Measurements from ENCODE around the gene PRKAA2. TPM values are rescaled to one million over a fixed set of nuclear protein-coding genes. Genes with fewer than 3 reads are reported as not detected.

The PRKAA2 gene
- total RNA-seq, 1 experiment from 2014 or later, result 4.0 TPM

GRCh38 chr1:56709995-56710394, 64.9 kb downstream of the PRKAA2 start:
- Histone ChIP-seq H4K91ac (ENCODE audit: insufficient read length, low read depth, low read length) (no peak overlapping the region), H2BK120ac (ENCODE audit: low read depth, low read length, poor library complexity, severe bottlenecking) (no peak overlapping the region), H2BK15ac (ENCODE audit: low read depth, low read length) (no peak overlapping the region), H3T11ph (ENCODE audit: low read length) (no peak overlapping the region), H3K56ac (ENCODE audit: insufficient read length, low read depth, low read length) (no peak overlapping the region), H3K4ac (ENCODE audit: low read depth, low read length) (no peak overlapping the region), H4K5ac (ENCODE audit: insufficient read length, low read depth, low read length) (no peak overlapping the region), H2BK5ac (ENCODE audit: insufficient read length, low read length) (no peak overlapping the region), H2BK12ac (ENCODE audit: insufficient read length, low read depth, low read length) (no peak overlapping the region), H3K18ac (ENCODE audit: insufficient read length, low read depth, low read length) (no peak overlapping the region), H3K27ac (ENCODE audit: insufficient read length, low read depth, low read length) (no peak overlapping the region), H3K9me3 (ENCODE audit: control insufficient read depth, low read depth, low read length) (no peaks in the 10 kb centered on the region), H3K27me3 (ENCODE audit: insufficient read depth, low read length) (no peaks in the 10 kb centered on the region), H3K23me2 (ENCODE audit: insufficient read length, low read depth, low read length, poor library complexity, severe bottlenecking) (no peaks in the 10 kb centered on the region), H4K8ac (replicated peaks; ENCODE audit: insufficient read length, low read depth, low read length) (no peak overlapping the region), H2BK20ac (ENCODE audit: low read depth, low read length, poor library complexity, severe bottlenecking) (no peak overlapping the region), H2AFZ (ENCODE audit: low read length) (no peak overlapping the region), H4K20me1 (ENCODE audit: control insufficient read depth, insufficient read depth, insufficient read length) (no peaks in the 10 kb centered on the region), H3K4me1 (ENCODE audit: insufficient read depth, low read length) (no peaks in the 10 kb centered on the region), H3K23ac (ENCODE audit: insufficient read length, low read depth, low read length) (no peak overlapping the region), H3K9ac (ENCODE audit: extremely low read depth, insufficient read length, low read length) (no peak overlapping the region), H3K4me2 (ENCODE audit: insufficient read depth, insufficient read length, low read length) (no peak overlapping the region), H3K79me1 (ENCODE audit: insufficient read depth, low read depth, low read length, poor library complexity, severe bottlenecking) (no peaks in the 10 kb centered on the region), H2AK5ac (ENCODE audit: insufficient read length, low read length) (no peak overlapping the region), H3K79me2 (ENCODE audit: insufficient read depth, low read length) (no peaks in the 10 kb centered on the region), H3K14ac (ENCODE audit: insufficient read depth, low read length) (no peak overlapping the region)
- TF ChIP-seq CTCF (conservative IDR thresholded peaks at IDR 0.05), result no peak
- Mint-ChIP-seq H3K4me1 (peaks cover 0 to 5% of the 10 kb centered on the region in 2 experiments; a peak in 1 of 4 replicates), H3K36me3 (ENCODE audit: insufficient read depth in 1 of 3, low read depth in 3 of 3) (peaks cover 2 to 19% (median 10%) of the 10 kb centered on the region in 3 experiments; a peak in 6 of 7 replicates), H3K27ac (no peak overlapping the region), H3K4me3 (no peak overlapping the region), H3K9me3 (no peaks in the 10 kb centered on the region), H3K27me3 (ENCODE audit: low read depth) (no peaks in the 10 kb centered on the region)
- no CpG with 5 or more reads among the region's 2 CpGs for WGBS (ENCODE audit: extremely low coverage, insufficient read length, low lambda C conversion rate)
- no peak for DNase-seq

Data from H9 (cell line).